Liver (tissue), 9 donors: Measurements from ENCODE around the gene BLOC1S5. TPM values are rescaled to one million over a fixed set of nuclear protein-coding genes. Genes with fewer than 3 reads are reported as not detected.
A peak's percentile ranks its signal among the peaks of the same experiment; 100 is the strongest.

Experiments
- DNase-seq: peaks from one replicate; pipeline ENCODE4 v3.0.0-alpha.2; 2017; ENCODE audit warnings: low spot score
- H3K27ac ChIP-seq, 2 donors: one replicate each; pipeline ENCODE4 v1.7.0; 2013; ENCODE audit warnings: inconsistent platforms in 2 of 2, low read length in 2 of 2, control low read depth in 1 of 2, low read depth in 1 of 2, mild to moderate bottlenecking in 1 of 2
- H3K27me3 ChIP-seq, 4 donors: one replicate each; pipeline versions ENCODE4 v1.6.1 to v1.7.0; 2013; ENCODE audit warnings: low read length in 3 of 4, inconsistent platforms in 1 of 4, mild to moderate bottlenecking in 1 of 4, moderate library complexity in 1 of 4; ENCODE audit not compliant: control insufficient read depth in 4 of 4, insufficient read depth in 4 of 4
- H3K36me3 ChIP-seq, 4 donors: one replicate each; pipeline versions ENCODE4 v1.6.1 to v1.7.0; 2013; ENCODE audit warnings: low read length in 3 of 4, mild to moderate bottlenecking in 3 of 4, low read depth in 1 of 4, moderate library complexity in 1 of 4; ENCODE audit not compliant: control insufficient read depth in 4 of 4, insufficient read depth in 3 of 4
- H3K4me1 ChIP-seq, 4 donors: one replicate each; pipeline versions ENCODE4 v1.6.1 to v1.7.0; 2013; ENCODE audit warnings: low read length in 3 of 4, mild to moderate bottlenecking in 3 of 4, moderate library complexity in 1 of 4; ENCODE audit not compliant: control insufficient read depth in 4 of 4, insufficient read depth in 4 of 4
- H3K4me3 ChIP-seq, 3 donors: one replicate each; pipeline versions ENCODE4 v1.6.1 to v1.7.0; 2013; ENCODE audit warnings: low read length in 3 of 3, control low read depth in 1 of 3, low read depth in 1 of 3, mild to moderate bottlenecking in 1 of 3
- H3K9ac ChIP-seq, 2 donors: one replicate each; pipeline ENCODE4 v1.7.0; 2013; ENCODE audit warnings: low read length in 2 of 2, mild to moderate bottlenecking in 2 of 2, moderate library complexity in 2 of 2, control low read depth in 1 of 2, low read depth in 1 of 2
- H3K9me3 ChIP-seq, 4 donors: one replicate each; pipeline versions ENCODE4 v1.6.1 to v1.7.0; 2013; ENCODE audit warnings: low read length in 3 of 4; ENCODE audit not compliant: control insufficient read depth in 4 of 4
- FOXA1 ChIP-seq: IDR thresholded peaks from 2 replicates; pipeline ENCODE4 v1.6.1; 2016; ENCODE audit warnings: antibody characterized with exemption
- FOXA2 ChIP-seq: IDR thresholded peaks from 2 replicates; pipeline ENCODE4 v1.6.1; 2016; ENCODE audit warnings: antibody characterized with exemption
- HNF4A ChIP-seq, 2 donors: conservative IDR thresholded peaks; 2 replicates each; pipeline ENCODE4 v1.6.1; 2016; ENCODE audit warnings: antibody characterized with exemption in 2 of 2, mild to moderate bottlenecking in 2 of 2
- HNF4G ChIP-seq: IDR thresholded peaks from 2 replicates; pipeline ENCODE4 v1.6.1; 2016; ENCODE audit warnings: antibody characterized with exemption
- JUND ChIP-seq, 2 donors: IDR thresholded peaks; 2 replicates each; pipeline ENCODE4 v1.6.1; 2016; ENCODE audit warnings: antibody characterized with exemption in 2 of 2
- RAD21 ChIP-seq, 2 donors: IDR thresholded peaks; 2 replicates each; pipeline ENCODE4 v1.6.1; 2016; ENCODE audit warnings: antibody characterized with exemption in 2 of 2, mild to moderate bottlenecking in 2 of 2
- RXRA ChIP-seq, 2 donors: IDR thresholded peaks; 2 replicates each; pipeline ENCODE4 v1.6.1; 2017 to 2018; ENCODE audit warnings: antibody characterized with exemption in 2 of 2, mild to moderate bottlenecking in 1 of 2
- SP1 ChIP-seq: IDR thresholded peaks from 2 replicates; pipeline ENCODE4 v1.6.1; 2018; ENCODE audit warnings: antibody characterized with exemption, mild to moderate bottlenecking
- TAF1 ChIP-seq: conservative IDR thresholded peaks from 2 replicates; pipeline ENCODE4 v1.6.1; 2016; ENCODE audit warnings: antibody characterized with exemption, mild to moderate bottlenecking
- YY1 ChIP-seq: IDR thresholded peaks from 2 replicates; pipeline ENCODE4 v1.6.1; 2016; ENCODE audit warnings: antibody characterized with exemption, mild to moderate bottlenecking
- WGBS: extraction: QIAGEN DNeasy Blood & Tissue Kit; methylation state at CpG from one replicate; pipeline ENCODE4 v1.1.7; 2013; 5-methylcytosine and 5-hydroxymethylcytosine counted together
- polyA plus RNA-seq, 2 donors: library from polyadenylated mRNA; stranded (reverse) in 1 of 2; unstranded in 1 of 2; fragments of 200-250 nt in 1 of 2; fragments of >200 nt in 1 of 2; fragmentation: Nextera tagmentation in 1 of 2; extraction: Ambion mirVana in 1 of 2; gene quantifications; one replicate each; pipeline versions ENCODE4 v1.2.1 to v1.2.3, GENCODE V29; 2013 to 2015
- total RNA-seq, 2 donors: library from RNA; depleted of rRNA; stranded (reverse); fragments of >200 nt; gene quantifications; one replicate each; pipeline ENCODE4 v1.2.3, GENCODE V29; 2014
- TF ChIP-seq, protein P1 (sequence below): IDR thresholded peaks from 2 replicates; pipeline ENCODE4 v1.6.1; 2016; ENCODE audit warnings: antibody characterized with exemption, mild to moderate bottlenecking
- TF ChIP-seq, protein P2 (sequence below): IDR thresholded peaks from 2 replicates; pipeline ENCODE4 v1.6.1; 2016; ENCODE audit warnings: antibody characterized with exemption
- TF ChIP-seq, protein P3 (sequence below): IDR thresholded peaks from 2 replicates; pipeline ENCODE4 v1.6.1; 2016; ENCODE audit warnings: antibody characterized with exemption
- TF ChIP-seq, protein P4 (sequence below): IDR thresholded peaks from 2 replicates; pipeline ENCODE4 v1.6.1; 2016; ENCODE audit warnings: antibody characterized with exemption
- donor health status: healthy.
- donor health status: healthy.
- donor health status: healthy.
- donor health status: healthy.
- donor health status: healthy.

The BLOC1S5 gene
- total and polyA plus RNA-seq, 4 donors: 5.2 to 11.1 (median 7.1) TPM

DNA sequence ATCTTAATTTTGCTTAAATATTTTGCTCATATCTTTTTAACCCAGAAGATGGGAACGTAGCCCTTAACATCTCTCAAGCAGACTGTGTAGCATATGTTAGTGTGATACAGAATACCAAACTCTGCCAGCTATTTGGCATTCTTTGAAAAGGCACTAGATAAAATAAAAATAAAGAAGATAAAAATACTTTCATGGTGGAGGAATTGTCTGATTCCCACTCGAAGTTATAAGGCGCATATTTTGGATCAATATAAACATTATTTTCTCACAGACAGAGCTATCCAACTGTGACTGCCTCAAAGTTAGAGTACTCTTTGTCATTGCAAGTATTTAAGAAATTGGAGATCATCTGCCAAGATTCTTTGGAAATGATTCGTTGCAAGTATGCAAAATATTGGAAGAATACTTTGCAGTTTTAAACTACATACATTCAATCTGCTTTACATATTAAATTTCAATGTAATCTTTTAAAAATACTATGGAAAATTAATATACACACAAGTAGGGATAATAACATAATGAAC is 49.0 kb upstream of the BLOC1S5 start:
- Histone ChIP-seq H3K27me3 (no peaks in the 10 kb centered on the region), H3K9ac (no peak overlapping the region), H3K36me3 (no peaks in the 10 kb centered on the region), H3K9me3 (no peaks in the 10 kb centered on the region), H3K4me1 (no peaks in the 10 kb centered on the region), H3K4me3 (no peak overlapping the region), H3K27ac (no peak overlapping the region)
- WGBS: 79% methylated on average over 4 of the region's 4 CpGs
- TF ChIP-seq RXRA (IDR thresholded peaks at IDR 0.05) (no peak), SP1 (no peak), FOXA1 (no peak), TAF1 (no peak), YY1 (no peak), RAD21 (IDR thresholded peaks at IDR 0.05) (no peak), JUND (IDR thresholded peaks at IDR 0.05) (no peak), FOXA2 (no peak)
- TF ChIP-seq, protein P1, sequence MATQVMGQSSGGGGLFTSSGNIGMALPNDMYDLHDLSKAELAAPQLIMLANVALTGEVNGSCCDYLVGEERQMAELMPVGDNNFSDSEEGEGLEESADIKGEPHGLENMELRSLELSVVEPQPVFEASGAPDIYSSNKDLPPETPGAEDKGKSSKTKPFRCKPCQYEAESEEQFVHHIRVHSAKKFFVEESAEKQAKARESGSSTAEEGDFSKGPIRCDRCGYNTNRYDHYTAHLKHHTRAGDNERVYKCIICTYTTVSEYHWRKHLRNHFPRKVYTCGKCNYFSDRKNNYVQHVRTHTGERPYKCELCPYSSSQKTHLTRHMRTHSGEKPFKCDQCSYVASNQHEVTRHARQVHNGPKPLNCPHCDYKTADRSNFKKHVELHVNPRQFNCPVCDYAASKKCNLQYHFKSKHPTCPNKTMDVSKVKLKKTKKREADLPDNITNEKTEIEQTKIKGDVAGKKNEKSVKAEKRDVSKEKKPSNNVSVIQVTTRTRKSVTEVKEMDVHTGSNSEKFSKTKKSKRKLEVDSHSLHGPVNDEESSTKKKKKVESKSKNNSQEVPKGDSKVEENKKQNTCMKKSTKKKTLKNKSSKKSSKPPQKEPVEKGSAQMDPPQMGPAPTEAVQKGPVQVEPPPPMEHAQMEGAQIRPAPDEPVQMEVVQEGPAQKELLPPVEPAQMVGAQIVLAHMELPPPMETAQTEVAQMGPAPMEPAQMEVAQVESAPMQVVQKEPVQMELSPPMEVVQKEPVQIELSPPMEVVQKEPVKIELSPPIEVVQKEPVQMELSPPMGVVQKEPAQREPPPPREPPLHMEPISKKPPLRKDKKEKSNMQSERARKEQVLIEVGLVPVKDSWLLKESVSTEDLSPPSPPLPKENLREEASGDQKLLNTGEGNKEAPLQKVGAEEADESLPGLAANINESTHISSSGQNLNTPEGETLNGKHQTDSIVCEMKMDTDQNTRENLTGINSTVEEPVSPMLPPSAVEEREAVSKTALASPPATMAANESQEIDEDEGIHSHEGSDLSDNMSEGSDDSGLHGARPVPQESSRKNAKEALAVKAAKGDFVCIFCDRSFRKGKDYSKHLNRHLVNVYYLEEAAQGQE: no peak
- TF ChIP-seq, protein P2, sequence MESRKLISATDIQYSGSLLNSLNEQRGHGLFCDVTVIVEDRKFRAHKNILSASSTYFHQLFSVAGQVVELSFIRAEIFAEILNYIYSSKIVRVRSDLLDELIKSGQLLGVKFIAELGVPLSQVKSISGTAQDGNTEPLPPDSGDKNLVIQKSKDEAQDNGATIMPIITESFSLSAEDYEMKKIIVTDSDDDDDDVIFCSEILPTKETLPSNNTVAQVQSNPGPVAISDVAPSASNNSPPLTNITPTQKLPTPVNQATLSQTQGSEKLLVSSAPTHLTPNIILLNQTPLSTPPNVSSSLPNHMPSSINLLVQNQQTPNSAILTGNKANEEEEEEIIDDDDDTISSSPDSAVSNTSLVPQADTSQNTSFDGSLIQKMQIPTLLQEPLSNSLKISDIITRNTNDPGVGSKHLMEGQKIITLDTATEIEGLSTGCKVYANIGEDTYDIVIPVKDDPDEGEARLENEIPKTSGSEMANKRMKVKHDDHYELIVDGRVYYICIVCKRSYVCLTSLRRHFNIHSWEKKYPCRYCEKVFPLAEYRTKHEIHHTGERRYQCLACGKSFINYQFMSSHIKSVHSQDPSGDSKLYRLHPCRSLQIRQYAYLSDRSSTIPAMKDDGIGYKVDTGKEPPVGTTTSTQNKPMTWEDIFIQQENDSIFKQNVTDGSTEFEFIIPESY: no peak
- TF ChIP-seq, protein P3, sequence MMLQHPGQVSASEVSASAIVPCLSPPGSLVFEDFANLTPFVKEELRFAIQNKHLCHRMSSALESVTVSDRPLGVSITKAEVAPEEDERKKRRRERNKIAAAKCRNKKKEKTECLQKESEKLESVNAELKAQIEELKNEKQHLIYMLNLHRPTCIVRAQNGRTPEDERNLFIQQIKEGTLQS: no peak
- TF ChIP-seq, protein P4, sequence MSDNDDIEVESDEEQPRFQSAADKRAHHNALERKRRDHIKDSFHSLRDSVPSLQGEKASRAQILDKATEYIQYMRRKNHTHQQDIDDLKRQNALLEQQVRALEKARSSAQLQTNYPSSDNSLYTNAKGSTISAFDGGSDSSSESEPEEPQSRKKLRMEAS: no peak
- DNase-seq: no peak

DNA sequence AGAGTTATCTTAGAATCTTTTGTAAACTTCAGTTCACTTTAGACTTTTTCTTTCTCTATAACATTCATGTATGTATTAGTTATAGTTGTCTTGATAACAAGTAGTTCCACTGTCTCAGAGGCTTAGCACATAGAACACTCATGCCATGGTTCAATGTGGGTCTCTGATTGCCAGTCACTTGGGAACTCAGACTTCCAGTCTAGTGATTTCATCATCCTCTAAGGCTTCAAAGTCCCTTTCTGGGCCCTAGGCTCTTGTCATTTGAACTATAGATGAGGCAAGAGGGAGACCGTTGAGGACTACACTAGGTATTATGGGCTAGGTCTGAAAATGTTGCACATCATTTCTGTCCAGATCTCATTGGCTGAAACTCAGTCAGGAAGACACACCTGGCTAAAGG is 46.5 kb upstream of the BLOC1S5 start:
- Histone ChIP-seq H3K4me1 (no peaks in the 10 kb centered on the region), H3K36me3 (no peaks in the 10 kb centered on the region), H3K27ac (no peak overlapping the region), H3K9me3 (no peaks in the 10 kb centered on the region), H3K4me3 (no peak overlapping the region), H3K9ac (no peak overlapping the region), H3K27me3 (peaks cover 0 to 2% (median 0%) of the 10 kb centered on the region in 4 donors)
- TF ChIP-seq, protein P2: no peak
- TF ChIP-seq HNF4G: peak; percentile 25
- no peak for TF ChIP-seq TAF1
- TF ChIP-seq SP1: peak; percentile 12
- TF ChIP-seq HNF4A (conservative IDR thresholded peaks at IDR 0.05): peak; percentile 67 to 70
- peak in 1 of 2 donors; percentile 32 for TF ChIP-seq RXRA (IDR thresholded peaks at IDR 0.05)
- peak in 1 of 2 donors; percentile 31 for TF ChIP-seq JUND (IDR thresholded peaks at IDR 0.05)
- 36% methylated on average over 1 of the region's 1 CpG for WGBS
- DNase-seq: no peak
